B cell (primary cell): ENCODE results near the gene HIPK2. TPM values are rescaled to one million over a fixed set of nuclear protein-coding genes. Genes with fewer than 3 reads are reported as not detected.

ENCODE experiments used
- ATAC-seq: fragments of 200-7000 bp; cut with Tn5 transposase; one replicate; pipeline ENCODE4 v1.10.0; 2021; ENCODE audit warnings: low read depth, mild to moderate bottlenecking, moderate number of reproducible peaks, moderate library complexity
- CTCF ChIA-PET: fragments of 350-600 bp; sonication (Branson Sonifier 250); formaldehyde crosslinking; loops from one replicate; lab custom pipeline; 2021; ENCODE audit warnings: antibody characterized with exemption, inconsistent platforms; lab: Charles Lee
- POLR2A ChIA-PET: fragments of 350-600 bp; sonication (Branson Sonifier 250); formaldehyde crosslinking; loops from one replicate; lab custom pipeline; 2021; ENCODE audit warnings: antibody characterized with exemption; lab: Charles Lee
- DNase-seq: peaks from one replicate; pipeline ENCODE4 v3.0.0; 2013
- H2AFZ ChIP-seq: 2 replicates; pipeline ENCODE4 v1.6.1; 2012; ENCODE audit warnings: mild to moderate bottlenecking, low read depth, low read length; ENCODE audit not compliant: insufficient read depth, poor library complexity, severe bottlenecking
- H3K27ac ChIP-seq, 2 donors: 1 replicate in 1 of 2; 2 replicates in 1 of 2; pipeline ENCODE4 v1.5.1; 2012 to 2013; ENCODE audit warnings: low read length in 2 of 2, mild to moderate bottlenecking in 2 of 2, moderate library complexity in 1 of 2
- H3K27me3 ChIP-seq, 4 experiments: fragments of 200-600 bp in 1 of 4; sonication (generic) in 1 of 4; replicated peaks in 1 of 4; 1 replicate in 2 of 4; 2 replicates in 2 of 4; pipeline versions ENCODE4 v1.6.1 to v1.7.0; 2013 to 2016; ENCODE audit warnings: low read length in 3 of 4, mild to moderate bottlenecking in 2 of 4, mixed read lengths in 1 of 4, moderate library complexity in 1 of 4; ENCODE audit not compliant: insufficient read depth in 4 of 4, control insufficient read depth in 3 of 4; ENCODE audit errors: control extremely low read depth in 1 of 4
- H3K36me3 ChIP-seq, 2 experiments: replicated peaks in 1 of 2; 1 replicate in 1 of 2; 2 replicates in 1 of 2; pipeline versions ENCODE4 v1.6.1 to v1.7.1; 2013; ENCODE audit warnings: low read length in 1 of 2; ENCODE audit not compliant: insufficient read depth in 2 of 2, control insufficient read depth in 1 of 2; ENCODE audit errors: control extremely low read depth in 1 of 2, extremely low read depth in 1 of 2
- H3K4me1 ChIP-seq, 2 donors: fragments of 200-600 bp in 1 of 2; sonication (generic) in 1 of 2; 1 replicate in 1 of 2; 2 replicates in 1 of 2; pipeline versions ENCODE4 v1.5.1 to v1.6.1; 2013 to 2017; ENCODE audit warnings: low read length in 2 of 2; ENCODE audit not compliant: control insufficient read depth in 2 of 2, insufficient read depth in 2 of 2
- H3K4me2 ChIP-seq: replicated peaks from 2 replicates; pipeline ENCODE3; 2012; ENCODE audit warnings: mild to moderate bottlenecking, low read depth, low read length; ENCODE audit not compliant: poor library complexity, severe bottlenecking
- H3K4me3 ChIP-seq, 5 experiments: fragments of 200-600 bp in 1 of 5; sonication (generic) in 1 of 5; 1 replicate in 3 of 5; 2 replicates in 2 of 5; pipeline versions ENCODE4 v1.5.1 to v1.7.0; 2011 to 2016; ENCODE audit warnings: low read length in 4 of 5, mild to moderate bottlenecking in 4 of 5, low read depth in 2 of 5, control low read depth in 1 of 5, moderate library complexity in 1 of 5; ENCODE audit not compliant: insufficient read depth in 1 of 5; ENCODE audit errors: control extremely low read depth in 1 of 5, extremely low read depth in 1 of 5
- H3K79me2 ChIP-seq: fragments of 200-600 bp; sonication (generic); one replicate; pipeline ENCODE4 v1.6.0; 2016; ENCODE audit warnings: low read length; ENCODE audit not compliant: control insufficient read depth, insufficient read depth
- H3K9ac ChIP-seq: fragments of 200-600 bp; sonication (generic); 2 replicates; pipeline ENCODE4 v1.6.1; 2017; ENCODE audit warnings: mild to moderate bottlenecking, low read length, moderate library complexity
- H3K9me3 ChIP-seq, 3 donors: one replicate each; pipeline versions ENCODE4 v1.6.1 to v1.7.1; 2013; ENCODE audit warnings: low read length in 2 of 3; ENCODE audit not compliant: control insufficient read depth in 2 of 3, insufficient read depth in 1 of 3; ENCODE audit errors: control extremely low read depth in 1 of 3
- H4K20me1 ChIP-seq: 2 replicates; pipeline ENCODE4 v1.6.0; 2012; ENCODE audit warnings: mild to moderate bottlenecking, low read length; ENCODE audit not compliant: insufficient read depth, control insufficient read depth, poor library complexity, severe bottlenecking
- H3K27ac Mint-ChIP-seq: one replicate; pipeline ENCODE4 v1.8.0; 2021; ENCODE audit warnings: mixed read lengths
- H3K27me3 Mint-ChIP-seq: one replicate; pipeline ENCODE4 v1.8.0; 2021; ENCODE audit warnings: mixed read lengths
- H3K4me1 Mint-ChIP-seq: one replicate; pipeline ENCODE4 v1.8.0; 2021; ENCODE audit warnings: mixed read lengths
- H3K4me3 Mint-ChIP-seq: one replicate; pipeline ENCODE4 v1.8.0; 2021; ENCODE audit warnings: mixed read lengths
- H3K9me3 Mint-ChIP-seq: one replicate; pipeline ENCODE4 v1.8.0; 2022; ENCODE audit warnings: mixed read lengths; ENCODE audit not compliant: insufficient read depth
- EZH2 ChIP-seq: IDR thresholded peaks from 2 replicates; pipeline ENCODE4 v1.6.1; 2012; ENCODE audit warnings: borderline replicate concordance, low read depth, mild to moderate bottlenecking, moderate library complexity, low read length; ENCODE audit not compliant: insufficient read depth, poor library complexity, severe bottlenecking
- WGBS: methylation state at CpG from one replicate; pipeline ENCODE4 v1.1.5; 2013; ENCODE audit warnings: missing lambda C conversion rate; ENCODE audit not compliant: insufficient coverage; 5-methylcytosine and 5-hydroxymethylcytosine counted together
- intact Hi-C: fragments of 100-400 bp; cut with micrococcal nuclease; formaldehyde crosslinking; loops from one replicate; pipeline ENCODE4 v1.10.0; 2022
- polyA plus RNA-seq: library from polyadenylated mRNA; depleted of rRNA; stranded (reverse); fragments of >200 nt; gene quantifications from 2 replicates; pipeline ENCODE4 v1.2.3, GENCODE V29; 2012
- total RNA-seq, 2 donors: library from RNA; stranded (reverse); fragments of 120-200 nt in 1 of 2; gene quantifications; 1 replicate in 1 of 2; 2 replicates in 1 of 2; pipeline versions ENCODE4 v1.2.3 to v1.2.4, GENCODE V29; 2013 to 2022
- TF ChIP-seq, protein P1 (sequence below): fragments of 200-600 bp; IDR thresholded peaks from one replicate; pipeline ENCODE4 v1.8.0; 2022; ENCODE audit warnings: antibody characterized with exemption, mild to moderate bottlenecking

Gene HIPK2
- total and polyA plus RNA-seq, 2 donors (not counting 1 experiment from before 2014, with no cell fraction given), result 6.8 to 58.2 TPM

GRCh38 chr7:139523968-139524815, 253.6 kb downstream of the HIPK2 start:
- Mint-ChIP-seq H3K27me3 (peaks cover 54% of the 10 kb centered on the region), H3K27ac (no peak overlapping the region), H3K4me3 (no peak overlapping the region), H3K4me1 (peaks cover 3% of the 10 kb centered on the region), H3K9me3 (no peaks in the 10 kb centered on the region)
- ChIA-PET CTCF (no interaction called here), POLR2A (no interaction called here)
- DNase-seq (no peak), ATAC-seq (no peak)
- WGBS, result 29% methylated on average over 68 of the region's 70 CpGs
- no peak overlapping the region for H2AFZ ChIP-seq
- intact Hi-C loops, result no loop called here
- H3K4me2 ChIP-seq, result no peak overlapping the region
- peaks cover 0 to 4% of the 10 kb centered on the region in 2 donors for H3K4me1 ChIP-seq
- no peaks in the 10 kb centered on the region for H3K79me2 ChIP-seq
- no peaks in the 10 kb centered on the region for H4K20me1 ChIP-seq
- no peaks in the 10 kb centered on the region for H3K36me3 ChIP-seq
- no peak overlapping the region for H3K27ac ChIP-seq
- H3K9ac ChIP-seq, result no peak overlapping the region
- H3K27me3 ChIP-seq, result peaks cover 0 to 43% (median 4%) of the 10 kb centered on the region in 4 experiments
- no peak overlapping the region for H3K4me3 ChIP-seq
- no peak for TF ChIP-seq EZH2
- TF ChIP-seq, protein P1, sequence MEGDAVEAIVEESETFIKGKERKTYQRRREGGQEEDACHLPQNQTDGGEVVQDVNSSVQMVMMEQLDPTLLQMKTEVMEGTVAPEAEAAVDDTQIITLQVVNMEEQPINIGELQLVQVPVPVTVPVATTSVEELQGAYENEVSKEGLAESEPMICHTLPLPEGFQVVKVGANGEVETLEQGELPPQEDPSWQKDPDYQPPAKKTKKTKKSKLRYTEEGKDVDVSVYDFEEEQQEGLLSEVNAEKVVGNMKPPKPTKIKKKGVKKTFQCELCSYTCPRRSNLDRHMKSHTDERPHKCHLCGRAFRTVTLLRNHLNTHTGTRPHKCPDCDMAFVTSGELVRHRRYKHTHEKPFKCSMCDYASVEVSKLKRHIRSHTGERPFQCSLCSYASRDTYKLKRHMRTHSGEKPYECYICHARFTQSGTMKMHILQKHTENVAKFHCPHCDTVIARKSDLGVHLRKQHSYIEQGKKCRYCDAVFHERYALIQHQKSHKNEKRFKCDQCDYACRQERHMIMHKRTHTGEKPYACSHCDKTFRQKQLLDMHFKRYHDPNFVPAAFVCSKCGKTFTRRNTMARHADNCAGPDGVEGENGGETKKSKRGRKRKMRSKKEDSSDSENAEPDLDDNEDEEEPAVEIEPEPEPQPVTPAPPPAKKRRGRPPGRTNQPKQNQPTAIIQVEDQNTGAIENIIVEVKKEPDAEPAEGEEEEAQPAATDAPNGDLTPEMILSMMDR, result no peak
- peaks cover 0 to 13% (median 0%) of the 10 kb centered on the region in 3 donors for H3K9me3 ChIP-seq
